GM21825 (cell line): ENCODE results near the gene PSRC1.

Experiments
- ATAC-seq: cut with Tn5 transposase; IDR thresholded peaks from one replicate; pipeline ENCODE4 v1.9.1; 2021; ENCODE audit warnings: mild to moderate bottlenecking, moderate library complexity; ENCODE audit not compliant: unreplicated experiment

PSRC1 gene

DNA sequence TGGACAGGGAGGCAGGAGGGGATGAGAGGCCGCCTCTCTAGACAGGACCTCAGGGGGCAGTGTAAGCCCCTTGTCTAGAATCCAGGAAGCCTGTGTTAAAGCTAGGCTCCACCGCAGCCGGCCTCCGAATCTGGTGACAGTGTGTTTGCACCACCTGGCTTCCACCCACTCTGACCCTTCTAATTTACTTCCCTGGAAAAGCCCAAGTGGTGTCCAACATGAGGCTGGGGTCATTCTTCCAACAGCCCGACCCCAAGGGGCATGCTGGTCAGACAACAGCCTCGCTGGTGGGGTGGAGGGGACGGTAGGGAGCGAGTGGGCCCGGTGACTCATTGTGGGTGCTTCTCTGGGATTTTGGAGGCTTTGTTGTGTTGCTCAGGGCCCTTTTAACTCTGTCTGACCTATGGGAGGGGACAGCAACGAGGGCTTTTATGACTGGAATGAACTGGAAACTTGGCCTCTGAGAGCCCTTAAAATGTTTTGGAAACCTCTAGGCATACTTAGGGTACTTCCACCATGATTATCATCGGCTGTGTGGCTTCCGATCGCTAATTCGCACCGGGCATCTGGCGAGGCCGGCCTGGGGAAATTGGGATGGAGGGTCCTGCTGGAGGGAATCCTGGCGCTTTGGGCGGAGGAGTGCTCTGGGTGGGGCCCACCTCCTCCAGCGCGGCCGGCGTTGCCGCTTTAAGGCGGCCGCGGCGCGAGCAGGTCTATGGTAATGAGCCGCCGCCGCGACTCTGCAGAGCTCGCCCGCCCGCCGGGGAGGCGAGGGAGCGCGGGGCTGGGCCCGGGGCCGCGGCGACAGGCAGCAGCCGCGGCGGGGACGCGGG lies 33.9 kb downstream of the PSRC1 start, which contains the start of gene CELSR2:
CELSR2 (plus strand) TSS at position 743 of the 833 bp plus-strand sequence. CDS start 541 bp downstream, outside the sequence.
- peak; percentile 84 for ATAC-seq

DNA sequence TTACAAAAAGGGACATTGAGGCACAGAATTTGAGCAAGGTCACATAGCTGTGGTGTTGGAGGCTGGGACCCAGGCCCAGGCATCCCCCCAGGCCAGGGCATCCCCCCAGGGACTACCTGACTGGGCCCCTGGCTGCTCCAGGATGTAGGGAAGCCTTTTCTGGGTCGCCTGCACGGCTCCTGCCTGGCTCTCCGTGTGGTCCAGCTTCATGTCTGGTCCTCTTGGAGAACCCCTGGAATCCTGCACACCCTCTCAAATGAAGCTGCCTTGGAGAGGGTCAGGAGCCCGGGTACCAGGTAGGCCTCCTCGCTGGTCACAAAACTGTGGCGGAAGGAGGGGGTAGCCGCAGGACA lies 34.5 kb downstream of the PSRC1 start:
- no peak for ATAC-seq

DNA sequence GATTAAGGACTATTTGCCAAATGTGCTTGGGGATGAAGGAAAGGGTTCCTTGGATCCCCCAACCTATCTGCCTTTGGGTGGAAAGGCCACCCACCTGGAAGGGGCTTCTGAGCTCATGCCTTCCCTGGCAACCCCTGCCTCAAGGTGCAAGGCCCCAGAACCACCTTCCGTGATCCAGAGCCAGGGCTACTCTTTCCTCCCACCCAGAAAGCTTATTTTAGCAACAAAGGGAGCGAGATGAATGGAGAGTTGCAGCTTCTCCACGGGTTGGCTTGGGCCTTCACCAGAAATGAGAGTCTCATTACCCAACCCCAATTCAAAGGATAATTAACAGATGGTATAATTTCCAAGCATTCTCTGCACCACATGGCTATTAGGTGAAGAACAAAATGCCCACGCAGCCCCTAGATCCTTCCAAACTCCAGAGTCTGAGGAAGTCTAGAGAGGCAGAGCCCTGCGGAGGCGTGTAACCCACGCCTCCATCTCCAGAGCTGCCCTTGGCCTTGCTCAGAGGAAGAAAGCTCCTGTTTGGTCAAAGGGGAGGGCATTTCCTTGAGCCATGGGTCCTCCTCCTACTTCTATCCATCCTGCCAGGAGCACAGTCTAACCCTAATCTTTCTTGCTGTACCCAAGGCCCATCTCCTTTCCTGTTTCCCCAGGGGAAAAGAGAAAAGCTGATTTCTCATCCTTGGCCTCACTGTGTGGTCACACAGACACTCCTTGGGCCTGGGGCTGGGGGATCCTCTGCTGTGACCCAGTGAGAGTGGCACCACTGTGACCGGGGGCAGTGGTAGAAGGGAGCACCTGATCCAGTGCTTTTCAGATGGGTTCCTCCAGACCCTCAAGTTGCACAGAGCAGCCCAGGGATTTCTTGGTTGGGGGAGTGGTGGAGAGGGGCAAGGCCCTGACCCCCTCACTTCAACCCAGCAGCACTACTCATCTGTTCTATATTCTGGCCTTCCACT lies 35.3 kb downstream of the PSRC1 start:
- no peak for ATAC-seq

DNA sequence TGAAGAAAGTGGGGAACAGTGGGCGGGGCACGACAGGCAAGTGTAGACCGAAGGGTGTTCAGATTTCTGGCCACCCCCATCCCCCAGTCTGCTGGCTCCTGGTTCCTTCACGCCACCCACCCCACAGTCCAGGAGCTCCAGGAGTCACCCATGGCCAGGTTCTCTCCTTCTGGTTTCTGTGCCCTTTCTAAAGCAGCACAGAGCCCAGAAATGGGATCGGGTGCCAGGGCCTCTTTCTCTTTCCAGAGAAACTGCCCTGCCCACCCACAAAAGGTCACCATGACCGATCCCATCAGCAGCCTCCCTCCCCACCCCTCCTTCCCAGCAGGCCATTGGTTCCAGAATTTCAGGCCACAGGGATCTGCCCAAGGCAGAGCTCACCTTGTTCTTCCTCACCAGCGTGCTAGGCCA lies 36.8 kb downstream of the PSRC1 start:
- no peak for ATAC-seq

DNA sequence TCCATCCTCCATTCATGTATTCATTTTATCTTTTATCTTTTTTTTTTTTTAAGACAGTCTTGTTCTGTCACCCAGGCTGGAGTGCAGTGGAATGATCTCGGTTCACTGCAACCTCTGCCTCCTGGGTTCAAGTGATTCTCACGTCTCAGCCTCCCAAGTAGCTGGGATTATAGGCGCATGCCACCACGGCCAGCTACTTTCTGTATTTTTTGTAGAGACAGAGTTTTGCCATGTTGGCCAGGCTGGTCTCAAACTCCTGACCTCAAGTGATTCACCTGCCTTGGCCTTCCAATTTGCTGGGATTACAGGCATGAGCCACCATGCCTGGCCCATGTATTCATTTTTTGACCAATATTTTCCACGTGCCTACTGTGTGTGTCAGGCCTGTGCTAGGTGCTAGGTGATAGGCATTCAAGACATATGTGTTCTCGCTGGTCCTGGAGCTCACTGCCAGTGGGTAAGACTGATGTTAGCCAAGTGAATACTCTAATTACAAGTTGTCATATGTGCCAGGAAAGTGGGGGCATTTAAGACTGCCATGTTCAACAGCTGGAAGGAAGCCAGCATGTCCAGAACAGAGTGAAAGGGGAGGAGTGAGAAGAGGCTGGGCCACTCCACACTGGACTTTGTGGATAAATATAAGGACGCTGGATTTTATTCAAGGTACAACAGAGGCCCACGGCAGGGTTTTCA lies 38.9 kb downstream of the PSRC1 start:
- no peak for ATAC-seq

DNA sequence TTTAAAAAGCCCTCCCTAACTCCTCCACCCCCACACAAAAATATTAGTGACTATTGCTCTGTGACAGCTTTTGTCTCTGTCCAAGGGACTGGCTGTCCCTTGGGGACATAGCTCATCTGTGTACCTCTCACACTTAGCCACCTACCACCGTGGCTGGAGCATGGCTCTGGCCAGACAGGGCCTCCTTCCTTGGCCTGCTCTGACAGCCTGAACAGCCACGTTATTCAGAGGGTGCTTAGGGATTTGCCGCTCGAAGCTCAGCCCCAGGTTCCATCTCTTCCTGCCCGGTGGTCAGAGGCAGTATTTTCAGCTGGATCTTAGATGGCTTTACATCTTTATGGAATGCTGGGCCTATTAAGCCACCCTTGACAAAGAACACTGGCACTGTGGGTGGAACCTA lies 39.7 kb downstream of the PSRC1 start:
- no peak for ATAC-seq

DNA sequence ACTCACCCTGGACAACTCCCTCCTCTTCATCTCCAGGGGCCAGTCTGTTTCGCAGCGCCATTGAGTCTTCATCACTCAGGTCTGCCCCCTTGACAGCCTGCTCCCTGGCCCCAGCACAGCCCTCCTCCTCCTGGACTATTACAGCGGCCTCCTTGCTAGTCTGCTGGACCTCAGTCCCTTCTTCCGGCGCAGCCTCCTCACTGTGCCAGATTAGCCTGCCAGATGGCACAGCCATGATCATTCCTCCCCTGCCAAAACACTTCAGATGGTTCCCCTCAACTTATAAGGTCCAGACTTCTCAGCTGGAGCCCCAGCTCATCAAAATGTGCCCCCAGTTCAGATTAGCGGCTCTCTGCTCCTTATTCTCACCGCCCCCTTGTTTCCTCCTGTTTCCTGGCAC lies 40.6 kb downstream of the PSRC1 start:
- no peak for ATAC-seq

DNA sequence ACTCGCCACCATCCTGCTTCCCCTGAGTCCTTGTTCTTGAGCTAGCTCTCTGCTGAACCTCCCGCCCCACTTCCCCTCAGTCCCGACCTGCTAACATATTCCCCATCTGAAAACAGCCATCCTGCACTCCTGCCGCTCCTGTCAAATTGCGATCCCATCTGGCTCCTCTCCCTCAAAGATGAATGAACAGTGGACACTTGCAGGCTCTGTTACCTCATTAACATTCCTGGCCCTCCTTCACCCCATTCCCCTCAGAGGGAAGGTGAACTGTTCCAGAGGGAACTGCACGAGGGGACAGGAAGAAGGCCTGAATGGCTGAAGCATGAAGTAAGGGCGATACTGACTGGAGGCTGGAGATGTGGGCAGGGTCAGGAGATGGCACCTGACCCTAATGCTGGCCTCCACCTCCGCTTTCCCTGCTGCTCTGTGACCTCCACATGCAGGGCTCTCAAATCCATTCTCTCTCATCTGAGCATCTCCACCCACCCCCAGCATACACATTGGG lies 41.1 kb downstream of the PSRC1 start:
- no peak for ATAC-seq

DNA sequence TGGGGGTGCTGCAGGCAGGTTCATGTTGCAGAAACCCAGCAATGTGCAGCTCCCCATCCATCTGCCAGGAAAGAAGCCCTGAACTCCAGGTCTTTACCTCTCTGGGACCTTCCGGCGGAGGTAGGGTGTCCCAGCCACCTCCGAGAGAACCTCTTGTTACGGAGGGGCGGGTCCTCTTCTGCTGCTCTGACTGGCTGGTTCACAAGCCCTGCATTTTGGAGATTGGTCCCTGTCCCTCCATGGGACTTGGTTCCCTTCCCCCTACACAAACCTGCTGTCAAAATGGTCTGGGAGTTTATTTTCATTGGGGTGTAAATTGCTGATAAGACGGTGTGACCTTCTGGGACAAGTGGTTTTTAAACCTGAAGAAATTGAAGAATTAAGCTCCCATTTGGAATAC lies 41.6 kb downstream of the PSRC1 start:
- no peak for ATAC-seq

DNA sequence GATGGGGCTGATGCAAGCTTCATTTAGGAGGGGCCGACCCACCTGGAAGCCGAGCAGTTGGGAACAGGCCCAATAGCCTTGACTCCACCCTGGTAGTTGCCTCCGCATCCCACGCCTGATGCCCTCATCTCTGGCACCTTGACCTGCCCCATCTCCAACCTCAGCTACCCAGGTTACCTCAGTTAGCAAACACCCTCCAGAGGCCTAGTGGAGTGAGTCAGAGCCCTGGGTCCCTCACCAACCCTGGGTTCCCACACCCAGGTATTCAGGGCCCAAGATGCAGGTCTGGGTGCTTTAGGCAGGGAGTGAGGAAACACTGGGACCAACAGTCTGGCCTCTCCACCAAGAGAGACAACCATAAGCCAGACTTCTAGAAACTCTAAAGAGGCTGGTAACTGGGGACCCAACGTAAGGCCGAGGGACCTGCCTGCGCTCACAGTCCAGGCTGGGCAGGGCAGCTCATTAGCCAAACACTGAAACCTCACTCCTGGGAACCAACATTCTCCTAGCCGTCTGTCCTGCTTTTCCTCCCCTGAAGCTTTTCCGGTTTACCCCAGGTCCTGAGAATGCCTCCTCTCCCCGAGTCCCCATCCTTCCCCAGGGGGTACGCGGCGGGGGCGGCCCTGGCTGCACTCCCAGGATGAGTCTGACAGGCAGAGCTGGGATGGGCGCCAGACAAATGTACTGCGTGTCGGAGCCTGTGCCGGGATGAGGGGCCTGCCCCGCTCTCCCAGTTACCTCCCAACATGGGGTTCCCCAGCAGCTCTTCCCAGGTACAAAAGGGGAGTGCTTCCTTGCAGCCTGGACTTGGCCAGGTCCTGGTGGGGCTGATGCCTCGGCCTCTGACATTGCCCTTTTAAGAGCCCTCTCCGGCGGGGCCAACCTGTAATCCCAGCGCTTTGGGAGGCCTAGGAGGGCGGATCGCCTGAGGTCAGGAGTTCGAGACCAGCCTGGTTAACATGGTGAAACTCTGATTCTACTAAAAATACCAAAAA lies 42.5 kb downstream of the PSRC1 start:
- no peak for ATAC-seq

DNA sequence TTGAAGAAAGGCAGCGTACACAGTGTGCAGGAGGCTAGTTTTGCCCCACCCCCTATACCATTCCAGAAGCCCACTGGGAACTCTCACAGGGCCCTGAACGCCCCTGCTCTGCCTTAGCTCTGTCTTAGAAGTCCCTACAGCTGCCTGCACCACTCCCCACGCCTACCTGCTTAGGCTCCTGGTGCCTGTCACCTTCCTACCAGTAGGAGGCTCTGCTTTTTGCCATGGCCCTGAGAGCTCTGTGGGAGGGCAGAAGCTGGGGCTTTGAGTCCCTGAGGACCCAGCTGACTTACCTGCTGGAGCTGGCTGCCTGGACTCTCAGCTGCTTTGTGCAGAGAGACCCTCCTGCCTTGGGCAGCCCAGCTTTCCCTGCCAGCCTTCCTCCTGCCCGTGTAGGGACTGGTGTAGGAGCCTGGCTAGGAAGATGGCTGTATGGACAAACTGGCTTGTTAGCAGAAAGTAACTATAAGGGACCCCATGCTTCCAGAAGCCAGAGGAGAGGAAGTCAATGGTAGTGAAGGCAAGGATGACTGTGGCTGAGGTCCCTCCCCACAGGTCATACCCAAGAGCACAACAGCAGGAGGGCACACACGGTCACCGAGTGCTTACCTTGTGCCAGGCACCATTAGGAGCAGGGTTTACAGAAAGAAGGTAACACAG lies 43.4 kb downstream of the PSRC1 start:
- no peak for ATAC-seq

DNA sequence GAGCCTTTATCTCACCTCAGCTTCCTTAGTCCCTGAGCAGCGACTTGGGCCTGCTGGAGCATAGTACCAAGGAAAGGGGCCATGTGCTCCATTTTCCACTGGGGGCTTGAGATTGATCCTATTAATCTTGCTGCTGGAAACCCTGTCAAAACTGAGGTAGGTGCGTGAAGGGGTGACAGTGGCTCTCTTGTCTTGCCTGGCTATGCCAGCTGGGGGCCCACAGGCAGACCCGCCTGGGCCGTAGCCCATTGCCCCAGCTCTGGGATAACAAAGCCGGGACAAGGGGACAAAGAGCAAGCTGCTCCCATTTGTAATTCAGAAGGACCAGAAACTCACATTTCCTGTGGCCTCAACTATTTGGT lies 43.9 kb downstream of the PSRC1 start:
- ATAC-seq, result no peak

DNA sequence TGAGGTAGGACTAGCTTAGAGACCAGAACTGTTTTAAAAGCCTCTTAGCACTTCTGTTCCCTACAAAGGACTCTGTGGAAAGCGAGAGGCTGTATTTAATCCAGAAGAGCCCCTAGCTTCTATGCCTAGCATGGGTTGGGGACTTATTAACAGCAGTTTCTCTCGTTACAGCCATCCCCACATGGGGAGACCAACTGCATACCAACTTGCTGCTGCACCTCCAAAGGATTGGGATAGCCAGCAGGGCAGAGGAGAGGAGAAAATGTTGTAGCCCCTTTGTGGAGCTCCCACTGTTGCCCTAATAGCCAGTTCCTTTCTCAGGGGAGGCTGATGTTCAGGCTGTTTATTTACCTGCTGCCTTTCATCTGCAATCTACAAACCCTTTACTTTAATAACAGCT lies 44.6 kb downstream of the PSRC1 start:
- no peak for ATAC-seq

DNA sequence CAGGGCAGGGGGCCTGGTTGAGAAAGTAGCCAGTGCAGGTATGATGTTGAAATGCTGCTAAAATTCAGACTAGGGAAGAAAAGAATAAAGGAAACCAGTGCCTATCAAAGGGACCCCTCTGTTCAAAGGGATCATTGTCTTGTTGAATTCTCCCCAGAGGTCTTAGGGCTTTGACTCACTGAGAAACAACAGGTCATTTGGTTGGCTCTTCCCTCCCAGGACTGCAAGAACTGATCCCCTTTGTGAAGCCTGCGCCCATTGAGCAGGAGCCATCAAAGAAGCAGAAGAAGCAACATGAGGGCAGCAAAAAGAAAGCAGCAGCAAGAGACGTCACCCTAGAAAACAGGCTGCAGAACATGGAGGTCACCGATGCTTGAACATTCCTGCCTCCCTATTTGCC lies 45.4 kb downstream of the PSRC1 start:
- no peak for ATAC-seq

DNA sequence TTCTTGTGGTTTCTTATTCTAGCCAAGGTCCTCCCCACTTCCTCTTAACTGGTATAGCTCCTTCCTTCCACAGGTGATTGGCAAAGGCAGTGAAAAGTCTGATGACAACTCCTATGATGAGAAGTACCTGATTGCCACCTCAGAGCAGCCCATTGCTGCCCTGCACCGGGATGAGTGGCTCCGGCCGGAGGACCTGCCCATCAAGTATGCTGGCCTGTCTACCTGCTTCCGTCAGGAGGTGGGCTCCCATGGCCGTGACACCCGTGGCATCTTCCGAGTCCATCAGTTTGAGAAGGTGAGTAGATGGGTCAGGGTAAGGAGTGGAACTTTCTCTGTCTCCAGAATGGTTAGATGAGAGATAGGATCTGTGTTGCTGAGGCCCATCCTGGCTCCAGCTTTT lies 47.8 kb downstream of the PSRC1 start:
- no peak for ATAC-seq

DNA sequence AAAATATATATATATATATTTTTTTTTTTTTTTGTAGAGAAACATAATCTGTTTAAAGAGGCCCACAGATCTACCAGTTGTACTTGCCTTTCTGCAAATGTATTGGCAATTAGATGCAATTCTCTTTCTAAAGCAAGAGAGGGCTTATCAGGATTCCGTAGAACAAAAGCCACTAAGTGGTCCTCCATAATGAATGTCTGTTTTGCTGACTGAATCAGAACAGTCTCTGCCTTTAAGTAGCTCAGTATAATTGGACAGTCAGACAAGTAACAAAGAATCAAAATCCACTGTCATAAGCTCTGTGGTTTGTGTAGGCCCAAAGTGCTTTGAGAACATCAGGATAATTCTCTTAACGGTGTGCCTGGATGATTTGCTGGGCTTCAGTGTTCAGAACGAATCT lies 51.9 kb downstream of the PSRC1 start:
- ATAC-seq, result no peak
